ENCODE data around the gene METTL1. TPM values are rescaled to one million over a fixed set of nuclear protein-coding genes. Genes with fewer than 3 reads are reported as not detected.

Gene METTL1
- total and polyA plus RNA-seq, 2 experiments from 2014 or later: 18.9 to 39.5 TPM

DNA sequence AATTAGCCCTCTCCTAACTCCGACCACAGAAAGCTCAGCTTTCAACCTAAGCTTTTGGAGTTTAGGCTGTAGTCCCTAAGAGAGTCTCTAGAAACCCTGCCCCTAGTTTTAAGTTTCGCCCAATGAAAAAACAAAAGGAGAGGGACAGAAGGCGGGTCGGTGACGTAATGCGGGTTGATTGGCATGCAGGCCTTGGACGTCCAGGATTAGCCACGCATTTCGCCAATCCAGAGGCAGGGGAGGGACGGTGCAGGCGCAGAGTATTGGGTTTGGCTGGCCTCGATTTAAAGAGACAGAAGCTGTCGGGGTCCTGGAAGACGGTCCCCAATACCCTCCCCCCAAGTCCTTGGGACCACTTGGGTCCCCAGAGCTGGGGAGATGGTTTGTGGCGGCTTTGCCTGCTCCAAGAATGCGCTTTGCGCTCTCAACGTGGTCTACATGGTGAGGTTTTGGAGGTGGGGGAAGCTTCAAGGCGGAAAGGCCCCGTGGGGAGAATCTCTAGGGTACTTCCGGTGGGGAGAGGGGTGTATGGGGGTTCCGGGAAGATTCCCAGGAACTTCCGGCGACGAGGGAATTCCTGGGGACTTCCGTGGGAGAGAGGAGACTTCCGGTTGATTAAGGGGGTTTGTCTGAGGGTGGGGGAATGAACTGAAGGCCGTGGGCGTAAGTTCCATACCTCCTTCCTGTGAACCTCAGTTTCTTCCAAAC lies 27.0 kb downstream of the METTL1 start, which contains the start of gene TSPAN31:
TSPAN31 (plus strand) TSS at position 263 of the 708 bp plus-strand sequence; CDS start at position 379, 116 bp downstream.
- peaks cover 42% of the 10 kb centered on the region for H3K36me3 Mint-ChIP-seq (ENCODE audit: low read depth)
- DNase-seq (ENCODE audit: low spot score): peak; percentile 99
- Histone ChIP-seq H3K27me3 (ENCODE audit: insufficient read depth) (peaks cover 40% of the 10 kb centered on the region), H4K20me1 (replicated peaks; ENCODE audit: insufficient read depth) (no peaks in the 10 kb centered on the region; the same call in 1 of the 2 replicates), H3K36me3 (ENCODE audit: insufficient read depth) (peaks cover 19% of the 10 kb centered on the region), H3K27ac (ENCODE audit: low read depth) (peak within 1 kb of the TSS; percentile 91), H3K9me2 (ENCODE audit: insufficient read depth) (no peaks in the 10 kb centered on the region), H3F3A (replicated peaks; ENCODE audit: low read depth) (peaks cover 35% of the 10 kb centered on the region), H3K4me2 (peak within 1 kb of the TSS; percentile 80), H3K4me1 (ENCODE audit: insufficient read depth) (peaks cover 3% of the 10 kb centered on the region; the same call in 1 of the 2 replicates), H3K4me3 (peak within 1 kb of the TSS; percentile 67), H2AFZ (no peak within 1 kb of the TSS), H3K79me2 (replicated peaks; ENCODE audit: insufficient read depth) (peaks cover 6% of the 10 kb centered on the region; the same call in 1 of the 2 replicates)
- peaks cover 13% of the 10 kb centered on the region for H3K4me1 Mint-ChIP-seq
- H3K27ac Mint-ChIP-seq: peak within 1 kb of the TSS; percentile 99
- H3K27me3 Mint-ChIP-seq (ENCODE audit: insufficient read depth, low read depth, poor library complexity): peaks cover 39% of the 10 kb centered on the region
- peak; percentile 89 for ATAC-seq
- no peaks in the 10 kb centered on the region; the same call in 2 of the 3 replicates for H3K9me3 Mint-ChIP-seq
- TF ChIP-seq POLR2AphosphoS5 (IDR thresholded peaks at IDR 0.05; ENCODE audit: low read depth) (peak; percentile 67), NANOG (IDR thresholded peaks at IDR 0.05; ENCODE audit: borderline replicate concordance) (no peak), CREB1 (CRISPR knock-in tag; IDR thresholded peaks at IDR 0.05; ENCODE audit: low read depth) (peak; percentile 55)
- TF ChIP-seq, protein P1, sequence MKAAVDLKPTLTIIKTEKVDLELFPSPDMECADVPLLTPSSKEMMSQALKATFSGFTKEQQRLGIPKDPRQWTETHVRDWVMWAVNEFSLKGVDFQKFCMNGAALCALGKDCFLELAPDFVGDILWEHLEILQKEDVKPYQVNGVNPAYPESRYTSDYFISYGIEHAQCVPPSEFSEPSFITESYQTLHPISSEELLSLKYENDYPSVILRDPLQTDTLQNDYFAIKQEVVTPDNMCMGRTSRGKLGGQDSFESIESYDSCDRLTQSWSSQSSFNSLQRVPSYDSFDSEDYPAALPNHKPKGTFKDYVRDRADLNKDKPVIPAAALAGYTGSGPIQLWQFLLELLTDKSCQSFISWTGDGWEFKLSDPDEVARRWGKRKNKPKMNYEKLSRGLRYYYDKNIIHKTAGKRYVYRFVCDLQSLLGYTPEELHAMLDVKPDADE (IDR thresholded peaks at IDR 0.05): peak; percentile 62; the same call in 1 of the 2 replicates
- H3K4me3 Mint-ChIP-seq: peak within 1 kb of the TSS; percentile 93

DNA sequence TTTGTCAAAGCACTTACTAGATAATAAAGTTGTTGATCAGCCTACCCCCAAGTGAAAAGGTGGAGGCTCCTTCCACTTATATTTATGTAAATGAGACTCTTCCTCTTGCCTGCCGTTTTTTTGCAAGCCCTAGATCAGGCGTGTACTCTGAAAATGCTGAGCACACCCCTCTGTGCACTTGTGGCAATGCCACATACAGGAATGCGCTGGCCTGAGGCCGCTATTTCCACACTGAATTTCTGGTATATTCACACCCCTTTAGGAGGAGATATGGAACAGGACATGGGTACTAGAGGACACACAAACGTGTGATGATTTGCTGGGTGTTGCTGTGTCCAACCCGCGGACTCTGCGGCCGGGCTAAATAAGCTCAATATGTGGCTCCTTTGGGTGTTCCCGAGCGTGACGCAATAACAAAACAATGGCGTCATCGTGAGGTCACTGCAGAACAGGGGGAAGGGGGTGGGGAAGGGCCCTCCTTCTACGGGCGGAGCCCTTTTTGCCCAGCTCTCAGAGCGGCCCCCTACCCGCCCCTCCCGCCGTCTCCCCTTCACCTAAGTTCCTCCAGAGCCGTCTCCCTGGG lies 27.6 kb downstream of the METTL1 start:
- no peaks in the 10 kb centered on the region; the same call in 1 of the 2 replicates for H4K20me1 ChIP-seq (replicated peaks; ENCODE audit: insufficient read depth)
- peak overlapping the region; percentile 80; the same call in 1 of the 2 replicates for H3K4me2 ChIP-seq
- ATAC-seq: no peak
- peaks cover 19% of the 10 kb centered on the region for H3K36me3 ChIP-seq (ENCODE audit: insufficient read depth)
- Mint-ChIP-seq H3K4me3 (peak overlapping the region; percentile 93), H3K36me3 (ENCODE audit: low read depth) (peaks cover 36% of the 10 kb centered on the region), H3K9me3 (no peaks in the 10 kb centered on the region; the same call in 1 of the 3 replicates), H3K27me3 (ENCODE audit: insufficient read depth, low read depth, poor library complexity) (peaks cover 45% of the 10 kb centered on the region), H3K27ac (peak overlapping the region; percentile 99), H3K4me1 (peaks cover 16% of the 10 kb centered on the region)
- TF ChIP-seq ZNF331 (CRISPR knock-in tag; IDR thresholded peaks at IDR 0.05; ENCODE audit: low read depth): no peak
- no peak for TF ChIP-seq POLR2AphosphoS5 (IDR thresholded peaks at IDR 0.05; ENCODE audit: low read depth)
- TF ChIP-seq CREB1 (CRISPR knock-in tag; IDR thresholded peaks at IDR 0.05; ENCODE audit: low read depth): peak; percentile 97
- peak overlapping the region; percentile 91; the same call in 1 of the 2 replicates for H3K27ac ChIP-seq (ENCODE audit: low read depth)
- H2AFZ ChIP-seq: no peak overlapping the region
- H3K79me2 ChIP-seq (replicated peaks; ENCODE audit: insufficient read depth): no peaks in the 10 kb centered on the region
- DNase-seq (ENCODE audit: low spot score): no peak
- H3K4me1 ChIP-seq (ENCODE audit: insufficient read depth): peaks cover 3% of the 10 kb centered on the region; the same call in 1 of the 2 replicates
- no peaks in the 10 kb centered on the region for H3K9me2 ChIP-seq (ENCODE audit: insufficient read depth)
- H3F3A ChIP-seq (replicated peaks; ENCODE audit: low read depth): peaks cover 30% of the 10 kb centered on the region
- H3K27me3 ChIP-seq (ENCODE audit: insufficient read depth): peaks cover 47% of the 10 kb centered on the region
- H3K4me3 ChIP-seq: peak overlapping the region; percentile 67

DNA sequence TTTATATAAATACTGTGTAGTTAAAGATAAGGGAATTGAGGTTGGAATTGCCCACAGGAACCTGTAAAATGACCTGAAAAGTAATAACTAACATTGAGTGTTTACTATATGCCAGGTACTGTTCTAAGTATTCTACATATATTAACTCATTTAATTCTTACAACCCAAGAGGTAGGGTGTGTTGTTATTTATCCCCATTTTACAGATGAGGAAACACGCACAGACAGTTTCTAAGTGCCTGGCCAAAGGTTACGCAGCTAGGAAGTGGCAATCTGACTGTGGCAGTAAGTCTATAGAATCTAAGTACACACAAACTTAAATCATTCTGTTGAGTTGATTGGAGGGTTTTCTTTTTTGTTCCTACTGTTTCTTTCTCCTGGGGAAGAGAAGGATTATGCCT lies 28.1 kb downstream of the METTL1 start:
- no peak for TF ChIP-seq ZNF331 (CRISPR knock-in tag; IDR thresholded peaks at IDR 0.05; ENCODE audit: low read depth)
- TF ChIP-seq, protein P2, sequence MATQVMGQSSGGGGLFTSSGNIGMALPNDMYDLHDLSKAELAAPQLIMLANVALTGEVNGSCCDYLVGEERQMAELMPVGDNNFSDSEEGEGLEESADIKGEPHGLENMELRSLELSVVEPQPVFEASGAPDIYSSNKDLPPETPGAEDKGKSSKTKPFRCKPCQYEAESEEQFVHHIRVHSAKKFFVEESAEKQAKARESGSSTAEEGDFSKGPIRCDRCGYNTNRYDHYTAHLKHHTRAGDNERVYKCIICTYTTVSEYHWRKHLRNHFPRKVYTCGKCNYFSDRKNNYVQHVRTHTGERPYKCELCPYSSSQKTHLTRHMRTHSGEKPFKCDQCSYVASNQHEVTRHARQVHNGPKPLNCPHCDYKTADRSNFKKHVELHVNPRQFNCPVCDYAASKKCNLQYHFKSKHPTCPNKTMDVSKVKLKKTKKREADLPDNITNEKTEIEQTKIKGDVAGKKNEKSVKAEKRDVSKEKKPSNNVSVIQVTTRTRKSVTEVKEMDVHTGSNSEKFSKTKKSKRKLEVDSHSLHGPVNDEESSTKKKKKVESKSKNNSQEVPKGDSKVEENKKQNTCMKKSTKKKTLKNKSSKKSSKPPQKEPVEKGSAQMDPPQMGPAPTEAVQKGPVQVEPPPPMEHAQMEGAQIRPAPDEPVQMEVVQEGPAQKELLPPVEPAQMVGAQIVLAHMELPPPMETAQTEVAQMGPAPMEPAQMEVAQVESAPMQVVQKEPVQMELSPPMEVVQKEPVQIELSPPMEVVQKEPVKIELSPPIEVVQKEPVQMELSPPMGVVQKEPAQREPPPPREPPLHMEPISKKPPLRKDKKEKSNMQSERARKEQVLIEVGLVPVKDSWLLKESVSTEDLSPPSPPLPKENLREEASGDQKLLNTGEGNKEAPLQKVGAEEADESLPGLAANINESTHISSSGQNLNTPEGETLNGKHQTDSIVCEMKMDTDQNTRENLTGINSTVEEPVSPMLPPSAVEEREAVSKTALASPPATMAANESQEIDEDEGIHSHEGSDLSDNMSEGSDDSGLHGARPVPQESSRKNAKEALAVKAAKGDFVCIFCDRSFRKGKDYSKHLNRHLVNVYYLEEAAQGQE (IDR thresholded peaks at IDR 0.05; ENCODE audit: unreplicated experiment): no peak
- H3K4me2 ChIP-seq: no peak overlapping the region
- H3K79me2 ChIP-seq (replicated peaks; ENCODE audit: insufficient read depth): no peaks in the 10 kb centered on the region
- no peaks in the 10 kb centered on the region for H3K9me2 ChIP-seq (ENCODE audit: insufficient read depth)
- H3K27ac Mint-ChIP-seq: peak overlapping the region; percentile 99
- no peak overlapping the region for H3K4me3 ChIP-seq
- H3K27me3 Mint-ChIP-seq (ENCODE audit: insufficient read depth, low read depth, poor library complexity): peaks cover 50% of the 10 kb centered on the region
- H2AFZ ChIP-seq: no peak overlapping the region
- H3K27ac ChIP-seq (ENCODE audit: low read depth): peak overlapping the region; percentile 91; the same call in 1 of the 2 replicates
- H3K4me3 Mint-ChIP-seq: peak overlapping the region; percentile 93
- H4K20me1 ChIP-seq (replicated peaks; ENCODE audit: insufficient read depth): no peaks in the 10 kb centered on the region; the same call in 1 of the 2 replicates
- peaks cover 30% of the 10 kb centered on the region for H3F3A ChIP-seq (replicated peaks; ENCODE audit: low read depth)
- peaks cover 30% of the 10 kb centered on the region for H3K36me3 Mint-ChIP-seq (ENCODE audit: low read depth)
- H3K27me3 ChIP-seq (ENCODE audit: insufficient read depth): peaks cover 52% of the 10 kb centered on the region
- peaks cover 21% of the 10 kb centered on the region for H3K4me1 Mint-ChIP-seq
- no peaks in the 10 kb centered on the region; the same call in 1 of the 3 replicates for H3K9me3 Mint-ChIP-seq
- ATAC-seq (no peak), DNase-seq (ENCODE audit: low spot score) (no peak)
- peaks cover 7% of the 10 kb centered on the region; the same call in 1 of the 2 replicates for H3K4me1 ChIP-seq (ENCODE audit: insufficient read depth)
- H3K36me3 ChIP-seq (ENCODE audit: insufficient read depth): peaks cover 19% of the 10 kb centered on the region
